Stimulated activated CD4-positive, alpha-beta T cell treated with anti-CD3 and anti-CD28 coated beads, Interleukin-1b, Interleukin-23, amount 100 ng/mL, for 24 hours (primary cell): ENCODE results near the gene UGP2.
"Not testable (repeated sequence)": the region's sequence is repeated elsewhere in the genome, so short reads cannot be mapped to it uniquely, and the experiment has no call there.

ENCODE experiments used
- DNase-seq, 4 experiments: peaks; one replicate each; pipeline ENCODE4 v3.0.0-alpha.2; 2020; ENCODE audit warnings: low read depth in 4 of 4, low spot score in 1 of 4

The UGP2 gene

GRCh38 chr2:63840081-63840784, 1.5 kb upstream of the UGP2 start:
- no peak for DNase-seq

DNA sequence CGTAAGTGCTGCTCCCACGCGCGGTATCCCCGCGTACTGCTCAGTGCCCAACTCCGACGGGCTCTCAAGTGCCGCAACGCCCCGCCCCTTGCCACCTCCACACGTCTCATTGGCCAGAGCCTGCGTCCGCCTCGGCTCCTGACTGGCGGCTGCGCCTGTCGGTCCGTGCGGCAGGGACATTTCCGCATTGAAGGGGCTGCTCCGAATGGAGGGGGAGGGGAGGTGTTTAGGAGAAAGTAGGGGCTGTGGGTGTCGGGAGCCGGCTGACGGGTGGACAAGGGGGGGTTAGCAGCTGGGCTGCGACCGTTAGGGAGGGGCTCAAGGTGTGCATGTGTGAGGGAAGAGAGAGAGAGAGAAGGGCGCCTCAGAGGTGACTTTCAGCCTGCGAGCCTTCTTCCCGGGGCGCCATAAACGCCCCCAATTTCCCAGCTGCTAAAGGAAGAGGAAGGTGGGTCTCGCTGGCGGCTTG, 877 bp upstream of the UGP2 start:
- peak; percentile 85 to 98 (median 94) for DNase-seq

DNA sequence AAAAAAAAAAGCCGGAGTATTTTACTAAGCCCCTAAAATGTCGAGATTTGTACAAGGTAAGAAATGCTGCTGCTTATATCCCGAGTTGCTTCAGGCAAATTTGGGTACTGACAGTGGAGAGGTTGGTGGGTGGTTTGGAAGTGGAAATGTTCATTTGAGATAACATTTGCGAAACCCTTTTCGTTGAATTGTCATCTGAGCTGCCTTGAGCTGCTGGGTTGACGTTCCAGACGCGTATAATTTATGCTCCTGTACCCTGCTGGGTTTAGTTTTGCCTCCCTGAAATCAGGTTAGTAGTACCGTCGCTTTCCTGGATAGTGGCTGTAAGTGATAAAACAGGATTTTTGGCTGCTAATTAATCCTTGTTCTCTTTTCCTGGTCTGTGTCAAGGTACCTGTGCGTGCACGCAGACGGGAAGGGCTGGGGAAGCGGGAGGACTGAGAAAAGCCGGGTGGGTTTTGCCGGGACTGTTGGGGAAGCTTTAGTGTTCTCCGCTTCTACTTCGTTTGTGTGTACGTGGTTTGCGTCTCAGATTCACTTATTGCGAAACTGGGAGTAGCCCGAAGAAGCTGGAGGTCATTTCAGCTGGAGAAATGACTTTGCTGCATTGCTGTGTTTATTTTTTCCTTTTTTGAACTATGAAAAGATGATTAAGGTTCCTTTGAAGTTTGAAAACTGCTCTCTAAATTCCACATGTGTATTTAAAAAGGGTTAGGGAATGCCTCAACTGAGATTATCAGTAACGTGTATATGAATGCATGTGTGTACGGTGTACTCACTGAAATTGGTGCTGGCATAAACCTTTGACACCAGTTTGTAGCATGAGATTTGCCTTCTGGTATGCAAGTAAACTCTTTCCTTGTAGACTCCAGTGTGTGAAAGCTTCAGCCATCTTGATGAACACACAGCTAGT, 709 bp downstream of the UGP2 start:
- DNase-seq, result no peak

- no peak for DNase-seq
Measured at GRCh38 chr2:63843093-63843492, 1.4 kb downstream of the UGP2 start.

GRCh38 chr2:63843791-63844190, 2.1 kb downstream of the UGP2 start:
- DNase-seq, result no peak

DNA sequence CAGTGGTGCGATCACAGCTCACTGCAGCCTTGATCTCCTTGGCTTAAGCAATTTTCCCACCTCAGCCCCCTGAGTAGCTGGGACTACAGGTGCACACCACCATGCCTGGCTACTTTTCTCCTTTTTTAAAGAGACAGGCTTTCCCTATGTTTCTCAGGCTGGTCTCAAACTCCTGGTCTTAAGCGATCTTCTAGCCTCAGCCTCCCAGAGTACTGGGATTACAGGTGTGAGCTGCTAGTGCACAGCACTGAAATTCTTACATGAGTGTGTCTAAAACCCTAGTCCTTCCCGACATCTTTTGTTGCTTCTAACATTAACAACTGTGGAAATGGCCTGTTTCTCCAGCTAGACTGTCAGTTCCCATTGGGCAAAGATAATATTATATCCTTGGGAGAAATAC, 2.9 kb downstream of the UGP2 start:
- DNase-seq, result no peak

DNA sequence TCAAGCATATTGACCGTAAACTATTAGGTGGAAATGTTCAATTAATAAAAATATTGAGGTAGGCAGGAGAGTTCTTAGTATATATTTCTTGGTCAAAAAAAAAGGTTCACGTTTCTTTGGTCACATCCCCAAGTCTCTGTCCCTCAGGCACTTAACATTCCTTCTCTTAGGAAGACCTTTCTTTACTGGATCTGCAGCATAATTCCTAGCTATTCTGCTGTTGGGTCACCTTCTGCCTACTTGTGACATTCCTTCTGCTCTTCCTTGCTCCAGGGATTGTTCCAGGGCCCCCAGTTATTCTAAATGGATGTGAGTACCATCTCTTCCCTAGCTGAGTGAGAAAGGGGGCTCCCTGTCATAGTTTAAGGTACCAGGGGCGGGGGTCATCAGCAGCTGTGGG, 4.2 kb downstream of the UGP2 start:
- DNase-seq, result no peak

GRCh38 chr2:63846487-63846886, 4.8 kb downstream of the UGP2 start:
- no peak for DNase-seq

DNA sequence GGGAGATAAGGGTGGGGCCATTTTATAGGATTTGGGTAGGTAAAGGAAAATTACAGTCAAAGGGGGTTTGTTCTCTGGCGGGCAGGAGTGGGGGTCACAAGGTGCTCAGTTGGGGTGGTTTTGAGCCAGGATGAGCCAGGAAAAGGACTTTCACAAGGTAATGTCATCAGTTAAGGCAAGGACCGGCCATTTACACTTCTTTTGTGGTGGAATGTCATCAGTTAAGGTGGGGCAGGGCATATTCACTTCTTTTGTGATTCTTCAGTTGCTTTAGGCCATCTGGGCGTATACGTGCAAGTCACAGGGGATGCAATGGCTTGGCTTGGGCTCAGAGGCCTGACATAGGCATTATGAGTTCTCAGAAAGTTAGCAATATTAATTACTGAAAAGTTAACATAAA, 5.9 kb downstream of the UGP2 start:
- not testable (repeated sequence) for DNase-seq

DNA sequence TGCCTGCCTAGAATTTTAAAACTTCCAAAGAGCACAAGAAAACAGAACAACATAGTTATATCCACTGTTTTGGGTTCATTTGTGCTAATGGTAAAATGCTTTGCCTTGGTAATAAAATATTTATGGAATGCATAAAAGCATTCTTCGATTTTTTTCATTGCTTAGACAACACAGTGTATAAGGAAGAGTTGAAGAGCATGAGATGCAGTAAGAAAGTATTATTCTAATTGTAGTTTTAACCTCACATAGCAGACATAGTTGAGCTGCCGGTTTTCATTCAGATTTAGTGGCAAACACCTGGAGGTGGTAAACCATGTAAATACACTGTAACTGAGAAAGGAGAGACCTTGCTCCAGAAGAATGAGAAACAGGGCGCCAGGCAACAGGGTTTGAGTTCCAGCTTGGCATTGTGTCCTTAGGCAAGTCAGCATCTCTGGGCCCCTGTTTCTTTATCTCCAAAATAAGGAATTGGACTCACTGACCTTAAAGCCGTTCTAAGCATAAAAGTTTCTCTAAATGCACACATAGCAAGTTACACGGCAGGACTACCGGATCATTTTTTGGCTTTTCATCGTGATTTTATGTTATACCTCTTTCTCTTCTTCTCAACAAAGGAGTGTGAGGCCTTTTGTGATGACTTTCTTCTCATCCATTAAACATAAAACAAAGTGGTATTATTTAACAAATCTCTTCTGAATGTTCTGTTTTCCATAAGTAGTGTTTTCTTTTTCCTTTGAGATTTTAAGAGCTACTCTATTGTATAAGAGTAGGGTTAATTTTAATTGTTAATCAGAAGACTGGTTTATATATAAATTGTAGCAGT, 7.9 kb downstream of the UGP2 start:
- no peak for DNase-seq

DNA sequence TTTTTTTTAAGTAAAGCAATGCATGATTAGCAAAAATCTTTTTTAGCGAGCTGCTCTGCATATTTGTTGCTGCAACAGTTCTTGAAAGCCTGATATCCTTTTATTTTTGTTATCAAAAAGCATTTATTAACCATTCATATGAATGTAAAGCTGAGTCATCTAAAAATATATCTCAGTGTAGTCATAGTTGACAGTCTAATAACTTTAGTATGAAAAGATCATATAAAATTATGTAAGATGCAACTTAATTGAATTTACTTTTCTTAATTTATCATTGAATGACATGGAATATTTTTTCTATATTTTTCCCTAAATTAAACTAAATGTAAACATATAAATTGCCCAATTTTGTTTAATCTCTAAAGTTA, 8.5 kb downstream of the UGP2 start:
- no peak for DNase-seq

- DNase-seq, result no peak
Measured at GRCh38 chr2:63850649-63851048, 9.0 kb downstream of the UGP2 start.

DNA sequence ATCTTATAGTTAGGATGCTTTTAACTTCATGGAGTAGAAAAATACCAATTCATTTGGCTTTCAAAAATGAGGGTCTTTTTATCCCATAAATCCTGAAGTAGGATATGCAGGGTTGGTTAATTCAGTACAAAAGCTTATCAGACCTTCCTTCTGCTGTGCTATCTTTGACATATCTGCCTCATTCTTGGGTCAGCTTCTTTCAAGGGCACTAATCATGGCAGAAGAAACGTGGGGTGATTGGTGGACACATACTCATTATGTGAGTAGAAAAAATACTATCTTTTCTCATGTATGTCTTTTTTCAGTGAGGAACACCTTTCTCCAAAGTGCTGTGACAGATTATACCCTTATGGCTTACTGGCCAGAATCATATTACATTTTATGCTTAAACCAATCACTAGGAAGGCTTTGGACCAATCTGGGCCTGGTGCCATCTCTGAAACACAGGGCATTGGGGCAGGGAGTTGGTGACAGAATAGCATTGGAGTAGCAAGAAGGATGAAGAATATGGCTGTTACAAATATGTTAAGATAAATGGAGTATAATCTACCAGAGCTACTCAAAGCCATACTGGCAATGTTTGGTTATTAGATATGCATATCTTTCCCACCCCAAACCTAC, 10.1 kb downstream of the UGP2 start:
- DNase-seq, result no peak

- no peak for DNase-seq
Measured at GRCh38 chr2:63853527-63854310, 12.0 kb downstream of the UGP2 start.

DNA sequence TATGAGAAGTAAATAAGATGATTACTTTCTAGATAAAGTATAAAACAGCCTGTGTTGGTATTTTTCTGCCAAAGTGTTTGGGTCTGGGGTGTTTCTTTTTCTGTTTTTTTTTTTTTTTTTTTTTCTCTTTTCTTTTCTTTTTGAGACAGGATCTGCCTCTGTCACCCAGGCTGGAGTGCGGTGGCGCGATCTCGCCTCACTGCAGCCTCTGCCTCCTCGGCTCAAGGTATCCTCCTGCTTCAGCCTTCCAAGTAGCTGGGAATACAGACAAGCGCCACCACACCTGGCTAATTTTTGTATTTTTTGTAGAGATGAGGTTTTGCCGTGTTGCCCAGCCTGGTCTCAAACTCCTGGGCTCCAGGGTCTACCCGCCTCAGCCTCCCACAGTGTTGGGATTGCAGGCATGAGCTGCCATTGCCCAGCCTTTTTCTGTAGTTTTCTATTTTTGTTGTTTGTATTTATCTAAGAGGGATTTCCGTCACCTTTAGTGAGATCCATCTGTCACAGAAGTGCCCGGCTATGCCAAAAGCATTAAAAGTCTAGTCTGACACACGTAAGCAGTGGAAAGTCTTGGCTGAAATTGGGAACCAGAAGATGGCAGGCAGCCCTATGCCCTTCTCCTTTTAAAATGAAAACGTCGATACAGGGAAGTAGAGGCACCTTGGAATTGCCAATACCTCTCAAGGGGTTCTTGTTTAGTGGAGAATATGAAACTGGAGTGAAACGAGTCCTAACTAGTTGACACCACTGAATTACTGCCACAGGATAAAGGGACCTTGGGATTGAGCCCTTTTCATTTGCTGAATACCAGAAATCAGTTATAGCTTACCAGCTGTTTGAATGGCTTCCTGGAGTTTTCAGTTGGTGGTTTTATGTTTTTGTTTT, 14.0 kb downstream of the UGP2 start:
- no peak for DNase-seq

DNA sequence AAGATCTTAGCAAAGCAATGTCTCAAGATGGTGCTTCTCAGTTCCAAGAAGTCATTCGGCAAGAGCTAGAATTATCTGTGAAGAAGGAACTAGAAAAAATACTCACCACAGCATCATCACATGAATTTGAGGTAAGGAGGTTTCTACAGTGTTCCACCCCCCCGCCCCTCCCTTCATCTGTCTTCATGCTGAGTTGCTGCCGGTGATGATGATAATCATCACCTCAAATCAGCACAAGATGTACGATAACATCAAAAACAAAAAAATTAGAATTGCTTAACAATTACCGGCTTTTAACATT, 14.6 kb downstream of the UGP2 start:
- peak in 1 of 4 experiments; percentile 23 for DNase-seq

DNA sequence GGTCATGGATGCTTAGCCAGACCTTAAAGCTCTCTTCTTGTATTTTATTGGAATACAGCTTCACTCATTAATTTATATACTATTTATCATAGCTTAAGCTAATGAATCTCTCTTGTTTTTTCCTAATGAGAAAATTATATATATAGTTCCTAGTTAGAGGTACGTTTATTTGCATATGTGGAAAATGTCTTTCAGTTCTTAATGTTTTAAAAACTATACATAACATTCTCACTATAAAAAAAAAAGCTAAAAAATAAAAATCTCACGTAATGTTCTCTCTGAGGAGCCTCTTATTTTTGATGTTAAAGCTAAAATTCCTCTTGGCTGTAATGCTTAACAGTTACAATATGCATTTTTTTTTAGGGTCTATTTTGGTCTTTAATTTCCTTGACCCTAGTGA, 16.6 kb downstream of the UGP2 start:
- no peak for DNase-seq

- peak in 3 of 4 experiments; percentile 20 to 29 (median 26) for DNase-seq
Measured at GRCh38 chr2:63861220-63861822, 19.6 kb downstream of the UGP2 start.

DNA sequence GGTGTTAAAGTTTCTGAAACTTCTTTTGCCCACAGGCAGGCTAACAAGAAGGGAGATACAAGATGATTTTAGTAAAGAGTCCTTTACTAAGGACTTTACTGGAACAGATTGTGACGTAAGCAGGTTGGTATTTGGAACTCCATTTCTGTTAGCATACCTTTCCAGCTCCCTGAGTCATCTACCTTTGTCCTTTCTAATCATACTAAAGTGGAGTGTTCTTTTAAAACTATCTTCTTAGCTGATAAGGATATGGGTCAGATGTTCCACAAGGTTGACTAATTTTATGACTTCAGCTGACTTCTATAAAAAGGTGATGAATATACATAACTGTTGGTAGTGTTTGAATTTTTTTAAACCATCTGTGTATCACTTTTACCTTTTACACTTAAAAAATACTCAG, 21.1 kb downstream of the UGP2 start:
- DNase-seq, result no peak
